K562 (cell line): ENCODE data around the gene RTN4. TPM values are rescaled to one million over a fixed set of nuclear protein-coding genes. Genes with fewer than 3 reads are reported as not detected.
A peak's percentile ranks its signal among the peaks of the same experiment; 100 is the strongest.

ENCODE experiments used
- ATAC-seq: fragments of 200-7000 bp; cut with Tn5 transposase; 3 replicates; pipeline ENCODE4 v1.9.1; 2020; ENCODE audit warnings: moderate library complexity
- BruUV-seq: library from RNA; stranded (reverse); fragments of 400-500 nt; replicated peaks from 2 replicates; lab custom pipeline; 2021; lab: Mats Ljungman, UMichigan
- CTCF ChIA-PET: fragments of 300-600 bp; formaldehyde crosslinking; extraction: SDS; loops from one replicate; lab custom pipeline; 2021; ENCODE audit warnings: low intra/inter-chr PET ratio; lab: Yijun Ruan, JAX
- POLR2A ChIA-PET: fragments of 300-600, 350-650 bp; sonication (Branson Sonifier 250); formaldehyde crosslinking; extraction: SDS; loops from one replicate; lab custom pipeline; 2021; ENCODE audit warnings: antibody characterized with exemption, inconsistent platforms; lab: Yijun Ruan, JAX
- DNase-seq, 4 experiments: peaks; one replicate each; pipeline versions ENCODE4 v3.0.0 to v3.0.0-alpha.2; 2011 to 2018; ENCODE audit warnings: low spot score in 3 of 4, mixed read lengths in 3 of 4; ENCODE audit errors: extremely low read depth in 1 of 4
- FAIRE-seq: peaks from 2 replicates; lab custom pipeline; 2011; peaks lifted over from hg19 to GRCh38; lab: Jason Lieb, UNC
- H2AFZ ChIP-seq: 2 replicates; pipeline ENCODE4 v1.6.0; 2011; ENCODE audit warnings: low read depth, low read length, control low read depth, inconsistent platforms
- H3K27ac ChIP-seq: fragments of 200-600 bp; 3 replicates; pipeline ENCODE4 v1.8.0; 2011; ENCODE audit warnings: low read depth, mild to moderate bottlenecking, control low read depth, inconsistent platforms, low read length, moderate library complexity, mixed read lengths; ENCODE audit errors: extremely low read depth
- H3K27me3 ChIP-seq, 2 experiments: fragments of 300-600 bp in 1 of 2; 2 replicates in 1 of 2; 3 replicates in 1 of 2; pipeline versions ENCODE4 v1.6.0 to v1.8.0; 2011; ENCODE audit warnings: inconsistent platforms in 2 of 2, low read length in 2 of 2, mild to moderate bottlenecking in 1 of 2, mixed read lengths in 1 of 2, moderate library complexity in 1 of 2; ENCODE audit not compliant: control insufficient read depth in 2 of 2, insufficient read depth in 2 of 2
- H3K36me3 ChIP-seq: fragments of 300-600 bp; 3 replicates; pipeline ENCODE4 v1.8.0; 2011; ENCODE audit warnings: mild to moderate bottlenecking, low read length, inconsistent platforms; ENCODE audit not compliant: control insufficient read depth, insufficient read depth
- H3K4me1 ChIP-seq, 2 experiments: fragments of 200-600 bp in 1 of 2; replicated peaks in 1 of 2; 2 replicates in 1 of 2; 3 replicates in 1 of 2; pipeline versions ENCODE4 v1.5.1 to v1.8.0; 2011; ENCODE audit warnings: inconsistent platforms in 2 of 2, low read length in 2 of 2, mild to moderate bottlenecking in 1 of 2, mixed read lengths in 1 of 2, moderate library complexity in 1 of 2; ENCODE audit not compliant: control insufficient read depth in 2 of 2, insufficient read depth in 2 of 2
- H3K4me2 ChIP-seq: 2 replicates; pipeline ENCODE4 v1.6.1; 2011; ENCODE audit warnings: low read length, control low read depth, inconsistent platforms, mixed read lengths; ENCODE audit not compliant: insufficient read depth
- H3K4me3 ChIP-seq: fragments of 200-600 bp; sonication (generic), shearing (Covaris generic); 2 replicates; pipeline ENCODE4 v1.5.1; 2016; ENCODE audit warnings: control low read depth, inconsistent platforms
- H3K79me2 ChIP-seq: fragments of 200-600 bp; 3 replicates; pipeline ENCODE4 v1.8.0; 2011; ENCODE audit warnings: low read length, inconsistent platforms; ENCODE audit not compliant: control insufficient read depth, insufficient read depth
- H3K9ac ChIP-seq, 2 experiments: 2 replicates each; pipeline versions ENCODE4 v1.6.0 to v1.6.1; 2011; ENCODE audit warnings: low read depth in 2 of 2, low read length in 2 of 2, control low read depth in 1 of 2, inconsistent platforms in 1 of 2, mild to moderate bottlenecking in 1 of 2, mixed read lengths in 1 of 2; ENCODE audit not compliant: insufficient read depth in 1 of 2
- H3K9me1 ChIP-seq: one replicate; pipeline ENCODE4 v1.6.0; 2011; ENCODE audit warnings: inconsistent platforms, mild to moderate bottlenecking, low read length, moderate library complexity; ENCODE audit not compliant: control insufficient read depth, insufficient read depth
- H3K9me3 ChIP-seq: replicated peaks from 2 replicates; pipeline ENCODE4 v1.5.1; 2011; ENCODE audit warnings: low read depth, low read length, inconsistent platforms; ENCODE audit not compliant: control insufficient read depth, insufficient read depth
- H4K20me1 ChIP-seq: replicated peaks from 2 replicates; pipeline ENCODE4 v1.6.1; 2011; ENCODE audit warnings: low read length, inconsistent platforms, mixed read lengths; ENCODE audit not compliant: control insufficient read depth, insufficient read depth
- CREB1 ChIP-seq, 2 experiments: sonication (generic) in 1 of 2; formaldehyde crosslinking in 1 of 2; IDR thresholded peaks; 2 replicates each; pipeline versions ENCODE4 v1.6.1 to v1.8.0; 2012 to 2022; ENCODE audit warnings: inconsistent platforms in 1 of 2, mild to moderate bottlenecking in 1 of 2, missing genetic modification reagents in 1 of 2, moderate library complexity in 1 of 2
- MCM2 ChIP-seq: fragments of 450-650 bp; IDR thresholded peaks from 2 replicates; pipeline ENCODE4 v1.6.1; 2017; ENCODE audit warnings: low read depth, mild to moderate bottlenecking
- MTA2 ChIP-seq: fragments of 450-650 bp; IDR thresholded peaks from 2 replicates; pipeline ENCODE4 v1.6.1; 2016; ENCODE audit warnings: low read depth
- SNRNP70 ChIP-seq: fragments of 200-400 bp; formaldehyde crosslinking; optimal IDR thresholded peaks from 2 replicates; pipeline ENCODE3; 2017; ENCODE audit warnings: low read depth, low read length
- SP2 ChIP-seq: IDR thresholded peaks from 2 replicates; pipeline ENCODE4 v1.6.1; 2011; ENCODE audit warnings: mild to moderate bottlenecking, low read depth, low read length, moderate library complexity; ENCODE audit not compliant: poor library complexity, severe bottlenecking; ENCODE audit errors: extremely low read depth
- ZNF282 ChIP-seq: sonication (generic); formaldehyde crosslinking; IDR thresholded peaks from 2 replicates; pipeline ENCODE4 v1.8.1; 2023; ENCODE audit warnings: missing genetic modification reagents
- ZNF778 ChIP-seq: fragments of 450-650 bp; formaldehyde crosslinking; IDR thresholded peaks from 2 replicates; pipeline ENCODE4 v1.4.0; 2020; ENCODE audit warnings: mild to moderate bottlenecking, moderate library complexity
- WGBS: fragments of 100-300 bp; shearing (Covaris generic); methylation state at CpG from one replicate; pipeline ENCODE4 v1.1.6; 2016; ENCODE audit warnings: low coverage, mixed read lengths; ENCODE audit not compliant: insufficient coverage; ENCODE audit errors: missing lambda C conversion rate; 5-methylcytosine and 5-hydroxymethylcytosine counted together
- in situ Hi-C: fragments of 300-500 bp; cut with MboI; formaldehyde crosslinking; loops from 4 replicates; pipeline ENCODE4 v1.15.0; 2018; ENCODE audit warnings: inconsistent platforms, mixed read lengths
- intact Hi-C: fragments of 100-400 bp; cut with micrococcal nuclease; formaldehyde crosslinking; loops from 2 replicates; pipeline ENCODE4 v1.14.2; 2022
- polyA plus RNA-seq, 8 experiments: library from polyadenylated mRNA; depleted of rRNA in 4 of 8; stranded (reverse) in 5 of 8; unstranded in 3 of 8; fragments of >200 nt; fragmentation: Nextera tagmentation in 2 of 8; fragmentation: Illumina TruSeq in 1 of 8; extraction: Ambion mirVana in 2 of 8; extraction: Trizol in 1 of 8; gene quantifications; 2 replicates each; pipeline versions ENCODE4 v1.2.1 to v1.2.3, GENCODE V29; 2011 to 2014; ENCODE audit warnings: inconsistent platforms in 1 of 8, missing spikeins in 1 of 8
- total RNA-seq, 7 experiments: library from RNA; depleted of rRNA in 6 of 7; stranded (reverse); fragments of >200 nt in 6 of 7; fragmentation: Illumina TruSeq in 2 of 7; extraction: Trizol in 2 of 7; gene quantifications; 2 replicates each; pipeline versions ENCODE4 v1.2.1 to v1.2.3, GENCODE V29; 2011 to 2021; ENCODE audit warnings: low replicate concordance in 1 of 7
- TF ChIP-seq, protein P1 (sequence below): fragments of 450-650 bp; IDR thresholded peaks from 2 replicates; pipeline ENCODE4 v1.6.1; 2016; ENCODE audit warnings: borderline replicate concordance

Gene RTN4
- total and polyA plus RNA-seq, 9 of the 15 experiments (the other 6 are each of a cell fraction or from before 2014, with no cell fraction given) = 73.0 to 248 (median 116) TPM

DNA sequence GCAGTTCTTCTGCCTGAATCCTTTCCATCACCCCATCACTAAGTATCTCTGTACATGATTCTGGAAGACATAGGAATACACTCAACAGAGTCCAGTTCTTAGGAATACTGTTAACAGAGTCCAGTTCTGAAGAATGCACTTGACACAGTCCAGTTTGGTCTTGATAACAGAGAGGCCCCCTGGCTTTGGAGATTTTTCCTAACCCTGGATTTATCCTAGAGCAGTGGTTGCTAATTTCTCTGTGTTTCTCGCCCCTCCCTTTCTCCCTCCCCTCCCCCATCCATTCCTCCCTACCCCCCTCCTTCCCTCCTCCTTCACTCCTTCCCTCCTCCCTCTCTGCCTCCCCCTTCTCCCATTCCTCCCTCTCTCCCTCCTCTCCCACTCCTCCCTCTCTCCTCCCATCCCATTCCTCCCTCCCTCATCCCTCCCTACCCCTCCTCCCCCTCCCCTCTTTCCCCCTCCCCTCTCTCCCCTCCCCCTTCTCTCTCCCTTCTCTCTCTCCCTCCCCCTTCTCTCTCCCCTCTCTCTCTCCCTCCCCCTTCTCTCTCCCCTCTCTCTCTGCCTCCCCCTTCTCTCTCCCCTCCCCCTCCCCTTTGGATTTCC lies 105.4 kb downstream of the RTN4 start:
- H3K27ac ChIP-seq = no peak overlapping the region
- H3K79me2 ChIP-seq = no peaks in the 10 kb centered on the region
- TF ChIP-seq SP2 = no peak
- TF ChIP-seq MTA2 = no peak
- TF ChIP-seq CREB1 (IDR thresholded peaks at IDR 0.05) = no peak
- TF ChIP-seq CREB1 (CRISPR knock-in tag; IDR thresholded peaks at IDR 0.05) = no peak
- TF ChIP-seq ZNF778 (CRISPR knock-in tag) = no peak
- TF ChIP-seq SNRNP70 = no peak
- TF ChIP-seq, protein P1, sequence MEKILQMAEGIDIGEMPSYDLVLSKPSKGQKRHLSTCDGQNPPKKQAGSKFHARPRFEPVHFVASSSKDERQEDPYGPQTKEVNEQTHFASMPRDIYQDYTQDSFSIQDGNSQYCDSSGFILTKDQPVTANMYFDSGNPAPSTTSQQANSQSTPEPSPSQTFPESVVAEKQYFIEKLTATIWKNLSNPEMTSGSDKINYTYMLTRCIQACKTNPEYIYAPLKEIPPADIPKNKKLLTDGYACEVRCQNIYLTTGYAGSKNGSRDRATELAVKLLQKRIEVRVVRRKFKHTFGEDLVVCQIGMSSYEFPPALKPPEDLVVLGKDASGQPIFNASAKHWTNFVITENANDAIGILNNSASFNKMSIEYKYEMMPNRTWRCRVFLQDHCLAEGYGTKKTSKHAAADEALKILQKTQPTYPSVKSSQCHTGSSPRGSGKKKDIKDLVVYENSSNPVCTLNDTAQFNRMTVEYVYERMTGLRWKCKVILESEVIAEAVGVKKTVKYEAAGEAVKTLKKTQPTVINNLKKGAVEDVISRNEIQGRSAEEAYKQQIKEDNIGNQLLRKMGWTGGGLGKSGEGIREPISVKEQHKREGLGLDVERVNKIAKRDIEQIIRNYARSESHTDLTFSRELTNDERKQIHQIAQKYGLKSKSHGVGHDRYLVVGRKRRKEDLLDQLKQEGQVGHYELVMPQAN = no peak
- no peak for TF ChIP-seq ZNF282 (CRISPR knock-in tag)
- TF ChIP-seq MCM2 = no peak
- H3K4me3 ChIP-seq = no peak overlapping the region
- H3K36me3 ChIP-seq = no peaks in the 10 kb centered on the region
- H3K4me1 ChIP-seq = peaks cover 2 to 5% of the 10 kb centered on the region in 2 experiments; a peak in 2 of 5 replicates
- H2AFZ ChIP-seq = 0 out of 2 replicates have a peak overlapping the region, but pooled peaks have one; percentile 15
- no CpG with 5 or more reads among the region's 1 CpG for WGBS
- H3K9ac ChIP-seq = no peak overlapping the region
- H4K20me1 ChIP-seq = no peaks in the 10 kb centered on the region
- FAIRE-seq (no peak), ATAC-seq (no peak), DNase-seq (no peak)
- no peaks in the 10 kb centered on the region for H3K9me3 ChIP-seq
- no peak overlapping the region for H3K4me2 ChIP-seq
- H3K27me3 ChIP-seq = peaks cover 3 to 16% of the 10 kb centered on the region in 2 experiments; a peak in 4 of 5 replicates
- in situ Hi-C loops (no loop called here), intact Hi-C loops (no loop called here)
- H3K9me1 ChIP-seq = no peaks in the 10 kb centered on the region
- POLR2A ChIA-PET = interaction anchor here (1.0 kb wide), 1 partner anchor 11 kb away, joined by 3 read pairs; no protein-coding TSS in a partner anchor
- CTCF ChIA-PET = no interaction called here
- no TSS peak for BruUV-seq
